Natural killer cell (primary cell): ENCODE results near the gene RCL1. TPM values are rescaled to one million over a fixed set of nuclear protein-coding genes. Genes with fewer than 3 reads are reported as not detected.

Experiments used
- ATAC-seq, 3 donors: fragments of 150-1000 bp in 2 of 3; fragments of 200-7000 bp in 1 of 3; cut with Tn5 transposase; 1 replicate in 1 of 3; 2 replicates in 2 of 3; pipeline ENCODE4 v1.10.0; 2021; ENCODE audit warnings: mild to moderate bottlenecking in 2 of 3, moderate library complexity in 2 of 3
- DNase-seq, 2 donors: peaks; one replicate each; pipeline versions ENCODE4 v3.0.0 to v3.0.0-alpha.2; 2013 to 2021; ENCODE audit warnings: mixed read lengths in 1 of 2
- H3K27ac ChIP-seq: one replicate; pipeline ENCODE4 v1.5.1; 2013; ENCODE audit warnings: mild to moderate bottlenecking, low read length
- H3K27me3 ChIP-seq: one replicate; pipeline ENCODE4 v1.6.1; 2013; ENCODE audit warnings: low read length; ENCODE audit not compliant: control insufficient read depth, insufficient read depth
- H3K36me3 ChIP-seq: one replicate; pipeline ENCODE4 v1.6.1; 2013; ENCODE audit warnings: low read length; ENCODE audit not compliant: control insufficient read depth, insufficient read depth
- H3K4me1 ChIP-seq: one replicate; pipeline ENCODE4 v1.6.1; 2013; ENCODE audit warnings: low read length; ENCODE audit not compliant: control insufficient read depth, insufficient read depth
- H3K4me3 ChIP-seq: one replicate; pipeline ENCODE4 v1.5.1; 2013; ENCODE audit warnings: low read length
- H3K9me3 ChIP-seq: one replicate; pipeline ENCODE4 v1.6.1; 2013; ENCODE audit warnings: low read length; ENCODE audit not compliant: control insufficient read depth, insufficient read depth
- H3K27ac Mint-ChIP-seq, 2 donors: one replicate each; pipeline ENCODE4 v1.8.0; 2022; ENCODE audit warnings: mild to moderate bottlenecking in 2 of 2, mixed read lengths in 2 of 2, moderate library complexity in 1 of 2
- H3K27me3 Mint-ChIP-seq, 2 donors: one replicate each; pipeline ENCODE4 v1.8.0; 2022; ENCODE audit warnings: low read depth in 2 of 2, mixed read lengths in 2 of 2
- H3K36me3 Mint-ChIP-seq: one replicate; pipeline ENCODE4 v1.8.0; 2022; ENCODE audit warnings: mixed read lengths
- H3K4me1 Mint-ChIP-seq, 2 donors: one replicate each; pipeline ENCODE4 v1.8.0; 2022; ENCODE audit warnings: mixed read lengths in 2 of 2
- H3K4me3 Mint-ChIP-seq: one replicate; pipeline ENCODE4 v1.8.0; 2022; ENCODE audit warnings: mild to moderate bottlenecking, moderate library complexity, mixed read lengths
- H3K9me3 Mint-ChIP-seq, 2 donors: one replicate each; pipeline ENCODE4 v1.8.0; 2022; ENCODE audit warnings: mixed read lengths in 2 of 2
- WGBS: methylation state at CpG from one replicate; pipeline ENCODE4 v1.1.7; 2013; ENCODE audit warnings: missing lambda C conversion rate; ENCODE audit not compliant: insufficient coverage; 5-methylcytosine and 5-hydroxymethylcytosine counted together
- intact Hi-C: fragments of 100-400 bp; cut with micrococcal nuclease; formaldehyde crosslinking; loops from one replicate; pipeline ENCODE4 v1.14.2; 2022
- total RNA-seq, 4 donors: library from RNA; stranded (reverse); fragments of 120-200 nt in 1 of 4; gene quantifications; one replicate each; pipeline versions ENCODE4 v1.2.3 to v1.2.4, GENCODE V29; 2013 to 2022
- TF ChIP-seq, protein P1 (sequence below): fragments of 200-600 bp; IDR thresholded peaks from one replicate; pipeline ENCODE4 v1.8.0; 2022; ENCODE audit warnings: antibody characterized with exemption

RCL1 gene
- total RNA-seq, 3 donors from 2014 or later (not counting 1 experiment from before 2014, with no cell fraction given): 18.1 to 26.3 (median 23.0) TPM

GRCh38 chr9:4862506-4863250 is 69.9 kb downstream of the RCL1 start:
- DNase-seq: no peak
- H3K27me3 ChIP-seq: no peaks in the 10 kb centered on the region
- H3K9me3 Mint-ChIP-seq: no peaks in the 10 kb centered on the region
- no peak overlapping the region for H3K4me3 ChIP-seq
- TF ChIP-seq, protein P1, sequence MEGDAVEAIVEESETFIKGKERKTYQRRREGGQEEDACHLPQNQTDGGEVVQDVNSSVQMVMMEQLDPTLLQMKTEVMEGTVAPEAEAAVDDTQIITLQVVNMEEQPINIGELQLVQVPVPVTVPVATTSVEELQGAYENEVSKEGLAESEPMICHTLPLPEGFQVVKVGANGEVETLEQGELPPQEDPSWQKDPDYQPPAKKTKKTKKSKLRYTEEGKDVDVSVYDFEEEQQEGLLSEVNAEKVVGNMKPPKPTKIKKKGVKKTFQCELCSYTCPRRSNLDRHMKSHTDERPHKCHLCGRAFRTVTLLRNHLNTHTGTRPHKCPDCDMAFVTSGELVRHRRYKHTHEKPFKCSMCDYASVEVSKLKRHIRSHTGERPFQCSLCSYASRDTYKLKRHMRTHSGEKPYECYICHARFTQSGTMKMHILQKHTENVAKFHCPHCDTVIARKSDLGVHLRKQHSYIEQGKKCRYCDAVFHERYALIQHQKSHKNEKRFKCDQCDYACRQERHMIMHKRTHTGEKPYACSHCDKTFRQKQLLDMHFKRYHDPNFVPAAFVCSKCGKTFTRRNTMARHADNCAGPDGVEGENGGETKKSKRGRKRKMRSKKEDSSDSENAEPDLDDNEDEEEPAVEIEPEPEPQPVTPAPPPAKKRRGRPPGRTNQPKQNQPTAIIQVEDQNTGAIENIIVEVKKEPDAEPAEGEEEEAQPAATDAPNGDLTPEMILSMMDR: no peak
- intact Hi-C loops: no loop called here
- peaks cover 13% of the 10 kb centered on the region for H3K36me3 ChIP-seq
- H3K27me3 Mint-ChIP-seq: no peaks in the 10 kb centered on the region
- H3K27ac Mint-ChIP-seq: no peak overlapping the region
- H3K36me3 Mint-ChIP-seq: peaks cover 8% of the 10 kb centered on the region
- no peak overlapping the region for H3K27ac ChIP-seq
- no peak for ATAC-seq
- H3K4me3 Mint-ChIP-seq: no peak overlapping the region
- no peaks in the 10 kb centered on the region for H3K9me3 ChIP-seq
- peaks cover 5 to 13% of the 10 kb centered on the region in 2 donors for H3K4me1 Mint-ChIP-seq
- H3K4me1 ChIP-seq: no peaks in the 10 kb centered on the region
- WGBS: 99% methylated on average over 6 of the region's 6 CpGs

- ATAC-seq (no peak), DNase-seq (no peak)
- Histone ChIP-seq H3K36me3 (peaks cover 13% of the 10 kb centered on the region), H3K4me1 (no peaks in the 10 kb centered on the region), H3K4me3 (no peak overlapping the region), H3K27me3 (no peaks in the 10 kb centered on the region), H3K27ac (no peak overlapping the region), H3K9me3 (no peaks in the 10 kb centered on the region)
- H3K9me3 Mint-ChIP-seq: no peaks in the 10 kb centered on the region
- TF ChIP-seq, protein P1: no peak
- no peak overlapping the region for H3K27ac Mint-ChIP-seq
- peaks cover 5 to 13% of the 10 kb centered on the region in 2 donors for H3K4me1 Mint-ChIP-seq
- 95% methylated on average over 11 of the region's 11 CpGs for WGBS
- no peaks in the 10 kb centered on the region for H3K27me3 Mint-ChIP-seq
- no peak overlapping the region for H3K4me3 Mint-ChIP-seq
- H3K36me3 Mint-ChIP-seq: peaks cover 8% of the 10 kb centered on the region
- intact Hi-C loops: no loop called here
Measured at GRCh38 chr9:4864234-4864661, 71.5 kb downstream of the RCL1 start.

DNA sequence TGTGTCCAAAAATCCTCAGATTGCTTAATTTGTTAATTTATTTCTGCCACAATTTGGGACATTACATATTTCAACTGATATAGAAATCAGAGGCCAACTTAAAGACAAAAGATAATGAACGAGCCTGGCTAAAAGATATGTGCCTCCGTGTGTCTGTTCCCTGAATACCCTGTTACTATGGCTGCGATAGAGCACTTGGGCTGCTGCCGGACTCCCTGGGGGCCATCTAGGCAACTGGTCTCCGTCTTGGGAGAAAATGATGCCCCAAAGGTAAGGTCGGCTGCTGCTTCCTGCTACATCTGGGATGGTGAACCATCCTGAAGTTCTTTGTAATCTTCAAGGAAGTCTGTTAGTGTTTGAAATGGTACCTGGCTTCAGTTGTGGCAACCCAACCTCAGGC is 72.0 kb downstream of the RCL1 start:
- no peak overlapping the region for H3K27ac ChIP-seq
- WGBS: 96% methylated on average over 6 of the region's 6 CpGs

More for the DNA sequence above, 72.0 kb downstream of the RCL1 start:
- intact Hi-C loops: no loop called here
- TF ChIP-seq, protein P1: no peak
- peaks cover 8% of the 10 kb centered on the region for H3K36me3 Mint-ChIP-seq
- Histone ChIP-seq H3K27me3 (no peaks in the 10 kb centered on the region), H3K4me3 (no peak overlapping the region), H3K36me3 (peaks cover 13% of the 10 kb centered on the region), H3K9me3 (no peaks in the 10 kb centered on the region), H3K4me1 (no peaks in the 10 kb centered on the region)
- H3K9me3 Mint-ChIP-seq: no peaks in the 10 kb centered on the region
- peaks cover 5 to 13% of the 10 kb centered on the region in 2 donors for H3K4me1 Mint-ChIP-seq
- DNase-seq (no peak), ATAC-seq (no peak)
- no peak overlapping the region for H3K4me3 Mint-ChIP-seq
- no peak overlapping the region for H3K27ac Mint-ChIP-seq
- no peaks in the 10 kb centered on the region for H3K27me3 Mint-ChIP-seq
